Colonic mucosa (tissue), 4 donors: Measurements from ENCODE around the gene ALLC. TPM values are rescaled to one million over a fixed set of nuclear protein-coding genes. Genes with fewer than 3 reads are reported as not detected.

Source experiments
- DNase-seq: peaks from one replicate; pipeline ENCODE4 v3.0.0-alpha.2; 2020
- H3K27ac ChIP-seq: fragments of 200-600 bp; one replicate; pipeline ENCODE4 v1.8.0; 2021
- H3K27me3 ChIP-seq: fragments of 200-600 bp; one replicate; pipeline ENCODE4 v1.8.0; 2021
- H3K36me3 ChIP-seq: fragments of 200-600 bp; one replicate; pipeline ENCODE4 v1.8.0; 2021
- H3K4me1 ChIP-seq: fragments of 200-600 bp; one replicate; pipeline ENCODE4 v1.8.0; 2021; ENCODE audit warnings: mild to moderate bottlenecking
- H3K4me3 ChIP-seq: fragments of 200-600 bp; one replicate; pipeline ENCODE4 v1.8.0; 2021
- H3K9ac ChIP-seq, 2 donors: one replicate each; pipeline ENCODE4 v1.7.0; 2013; ENCODE audit warnings: control low read depth in 2 of 2, low read depth in 2 of 2, low read length in 2 of 2
- H3K9me3 ChIP-seq: fragments of 200-600 bp; one replicate; pipeline ENCODE4 v1.8.0; 2021
- intact Hi-C: fragments of 100-400 bp; cut with DNase I; formaldehyde crosslinking; loops from one replicate; pipeline ENCODE4 v1.14.1; 2022
- total RNA-seq, 2 donors: library from RNA; stranded (reverse); fragmentation: NEBNext Ultra II Directional in 1 of 2; extraction: Animal tissue kit (Norgen Biotek cat#: 25700) in 1 of 2; gene quantifications; one replicate each; pipeline ENCODE4 v1.2.1, GENCODE V29; 2021
- TF ChIP-seq, protein P1 (sequence below): fragments of 200-600 bp; IDR thresholded peaks from one replicate; pipeline ENCODE4 v1.8.0; 2022; ENCODE audit warnings: antibody characterized with exemption, mild to moderate bottlenecking
- donor health status: healthy.
- donor health status: DM: no; HTN: no; CAD: no.
- donor health status: DM: no; HTN: no; CAD: no.

Gene ALLC
- total RNA-seq, 2 donors from 2014 or later, result not detected

DNA sequence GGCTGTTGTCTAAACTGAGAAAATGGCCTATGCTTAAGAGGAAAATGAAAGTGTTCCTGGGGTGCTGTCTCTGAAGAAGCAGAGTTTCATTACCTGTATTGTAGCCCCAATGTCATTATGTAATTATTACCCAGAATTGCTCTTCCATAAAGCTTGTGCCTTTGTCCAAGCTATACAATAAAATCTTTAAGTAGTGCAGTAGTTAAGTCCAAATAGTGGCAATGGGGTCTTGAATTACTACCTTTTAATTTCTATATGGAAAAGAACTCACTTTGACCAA lies 13.8 kb upstream of the ALLC start:
- TF ChIP-seq, protein P1, sequence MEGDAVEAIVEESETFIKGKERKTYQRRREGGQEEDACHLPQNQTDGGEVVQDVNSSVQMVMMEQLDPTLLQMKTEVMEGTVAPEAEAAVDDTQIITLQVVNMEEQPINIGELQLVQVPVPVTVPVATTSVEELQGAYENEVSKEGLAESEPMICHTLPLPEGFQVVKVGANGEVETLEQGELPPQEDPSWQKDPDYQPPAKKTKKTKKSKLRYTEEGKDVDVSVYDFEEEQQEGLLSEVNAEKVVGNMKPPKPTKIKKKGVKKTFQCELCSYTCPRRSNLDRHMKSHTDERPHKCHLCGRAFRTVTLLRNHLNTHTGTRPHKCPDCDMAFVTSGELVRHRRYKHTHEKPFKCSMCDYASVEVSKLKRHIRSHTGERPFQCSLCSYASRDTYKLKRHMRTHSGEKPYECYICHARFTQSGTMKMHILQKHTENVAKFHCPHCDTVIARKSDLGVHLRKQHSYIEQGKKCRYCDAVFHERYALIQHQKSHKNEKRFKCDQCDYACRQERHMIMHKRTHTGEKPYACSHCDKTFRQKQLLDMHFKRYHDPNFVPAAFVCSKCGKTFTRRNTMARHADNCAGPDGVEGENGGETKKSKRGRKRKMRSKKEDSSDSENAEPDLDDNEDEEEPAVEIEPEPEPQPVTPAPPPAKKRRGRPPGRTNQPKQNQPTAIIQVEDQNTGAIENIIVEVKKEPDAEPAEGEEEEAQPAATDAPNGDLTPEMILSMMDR, result no peak
- H3K9me3 ChIP-seq, result no peaks in the 10 kb centered on the region
- H3K4me1 ChIP-seq, result no peaks in the 10 kb centered on the region
- no peak for DNase-seq
- no peak overlapping the region for H3K27ac ChIP-seq
- H3K36me3 ChIP-seq, result no peaks in the 10 kb centered on the region
- intact Hi-C loops, result no loop called here
- no peak overlapping the region for H3K4me3 ChIP-seq
- H3K9ac ChIP-seq, result no peak overlapping the region
- H3K27me3 ChIP-seq, result no peaks in the 10 kb centered on the region

DNA sequence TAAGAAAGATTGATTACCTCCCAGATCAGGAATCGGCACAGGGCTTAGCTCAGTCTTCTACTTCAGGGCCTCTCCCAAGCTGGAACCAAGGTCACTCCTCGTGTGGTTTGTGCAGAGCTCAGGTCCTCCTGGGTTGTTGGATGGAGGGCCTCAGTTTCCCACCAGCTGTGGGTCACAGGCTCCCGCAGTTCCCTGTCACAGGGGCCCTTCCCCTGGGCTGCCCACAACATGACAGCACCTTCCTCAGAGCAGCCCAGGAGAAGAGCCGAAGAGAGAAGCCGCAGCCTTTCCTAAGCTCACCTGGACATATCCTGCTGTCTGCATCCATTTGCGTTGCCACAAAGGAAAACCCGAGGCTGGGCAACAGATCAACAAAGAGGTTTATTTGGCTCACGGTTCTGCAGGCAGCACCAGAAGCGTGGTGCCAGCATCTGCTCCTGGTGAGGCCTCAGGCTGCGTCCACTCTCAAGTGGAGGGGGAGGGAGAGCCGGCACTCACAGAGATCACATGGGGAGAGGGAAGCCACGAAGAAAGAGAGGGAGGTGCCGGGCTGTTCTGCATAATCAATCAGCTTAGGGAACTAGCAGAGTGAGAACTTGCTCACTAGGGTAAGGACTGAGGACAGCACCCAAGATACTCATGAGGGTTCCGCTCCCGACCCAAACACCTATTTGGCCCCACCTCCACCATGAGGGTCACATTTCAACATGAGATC lies 13.0 kb upstream of the ALLC start:
- intact Hi-C loops, result no loop called here
- DNase-seq, result no peak

DNA sequence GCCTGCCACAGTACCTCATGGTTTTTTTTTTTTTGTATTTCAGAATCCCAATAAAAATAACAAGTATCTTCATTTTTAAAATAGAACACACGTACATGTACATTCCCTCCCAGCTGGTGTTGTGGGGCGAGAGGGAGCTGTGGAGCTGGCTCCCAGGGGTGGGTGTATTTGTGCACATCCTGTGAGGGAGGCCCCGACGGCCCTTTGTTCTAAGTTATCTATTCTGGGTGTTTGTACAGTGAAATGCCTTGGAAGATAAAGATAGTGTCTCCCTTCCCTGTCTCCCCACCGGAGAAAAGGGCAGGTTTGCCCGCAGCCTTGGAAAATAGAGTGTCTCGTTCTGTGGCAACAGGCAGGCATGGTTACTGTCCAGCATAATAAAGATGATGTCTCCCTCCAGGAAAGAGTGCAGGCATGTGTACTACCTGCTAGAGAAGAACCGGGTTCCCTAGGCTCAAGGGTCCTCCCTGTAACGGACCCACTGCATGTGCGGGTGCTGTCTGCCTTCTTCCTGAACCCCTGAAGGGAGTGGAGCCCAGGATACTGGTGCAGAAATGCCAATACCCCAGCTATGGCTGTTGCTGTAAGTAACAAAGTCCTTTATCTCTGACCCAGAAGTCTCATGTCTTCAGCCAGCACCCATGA lies 12.1 kb upstream of the ALLC start:
- no peak for DNase-seq
- no peak overlapping the region for H3K9ac ChIP-seq
- intact Hi-C loops, result no loop called here
- H3K4me1 ChIP-seq, result no peaks in the 10 kb centered on the region
- TF ChIP-seq, protein P1, result no peak
- no peaks in the 10 kb centered on the region for H3K27me3 ChIP-seq
- H3K9me3 ChIP-seq, result no peaks in the 10 kb centered on the region
- no peak overlapping the region for H3K4me3 ChIP-seq
- no peak overlapping the region for H3K27ac ChIP-seq
- no peaks in the 10 kb centered on the region for H3K36me3 ChIP-seq

More for the DNA sequence above, 13.0 kb upstream of the ALLC start:
- TF ChIP-seq, protein P1, result no peak
- no peak overlapping the region for H3K4me3 ChIP-seq
- H3K36me3 ChIP-seq, result no peaks in the 10 kb centered on the region
- no peak overlapping the region for H3K27ac ChIP-seq
- H3K9ac ChIP-seq, result no peak overlapping the region
- H3K27me3 ChIP-seq, result no peaks in the 10 kb centered on the region
- H3K9me3 ChIP-seq, result no peaks in the 10 kb centered on the region
- H3K4me1 ChIP-seq, result no peaks in the 10 kb centered on the region

DNA sequence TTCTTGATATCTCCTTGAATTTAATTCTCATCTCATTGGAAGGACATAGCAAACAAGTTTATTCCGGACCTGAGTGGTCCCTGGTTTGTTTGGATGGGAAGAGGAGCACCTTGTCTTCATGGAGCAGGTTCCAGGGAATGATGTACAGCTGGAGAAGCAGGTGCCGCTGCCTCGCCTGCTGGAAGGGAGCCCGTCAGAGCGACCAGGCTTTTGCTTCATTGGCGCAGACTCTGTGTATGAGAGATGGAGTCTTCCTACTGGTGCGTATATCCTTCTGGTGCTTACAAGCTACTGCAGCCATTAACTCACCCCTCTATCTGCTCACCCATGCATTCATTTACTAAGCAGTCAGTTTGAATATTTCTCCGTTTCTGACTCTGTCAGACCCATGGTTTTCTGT lies 11.6 kb upstream of the ALLC start:
- Histone ChIP-seq H3K36me3 (no peaks in the 10 kb centered on the region), H3K4me3 (no peak overlapping the region), H3K4me1 (no peaks in the 10 kb centered on the region), H3K9me3 (no peaks in the 10 kb centered on the region), H3K27me3 (no peaks in the 10 kb centered on the region), H3K9ac (no peak overlapping the region), H3K27ac (no peak overlapping the region)
- DNase-seq, result no peak
- intact Hi-C loops, result no loop called here
- TF ChIP-seq, protein P1, result no peak

DNA sequence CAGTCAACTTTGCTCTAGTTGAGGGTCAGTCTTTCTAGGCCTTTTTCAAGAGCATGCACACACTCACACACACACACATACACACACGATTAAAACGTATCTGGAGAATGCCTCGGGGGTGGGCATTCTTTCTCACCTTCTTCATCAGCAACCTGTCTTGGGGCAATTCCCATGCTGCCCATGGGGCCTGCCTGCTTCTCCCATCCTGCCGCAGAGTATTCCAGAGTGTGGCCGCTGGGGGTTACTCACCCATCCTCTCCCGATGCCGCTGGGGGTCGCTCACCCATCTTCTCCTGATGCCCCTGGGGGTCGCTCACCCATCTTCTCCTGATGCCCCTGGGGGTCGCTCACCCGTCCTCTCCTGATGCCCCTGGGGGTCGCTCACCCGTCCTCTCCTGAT lies 10.8 kb upstream of the ALLC start:
- Histone ChIP-seq H3K36me3 (no peaks in the 10 kb centered on the region), H3K9ac (no peak overlapping the region), H3K9me3 (no peaks in the 10 kb centered on the region), H3K4me3 (no peak overlapping the region), H3K4me1 (no peaks in the 10 kb centered on the region), H3K27ac (no peak overlapping the region), H3K27me3 (no peaks in the 10 kb centered on the region)
- intact Hi-C loops, result no loop called here
- TF ChIP-seq, protein P1, result no peak
- DNase-seq, result no peak
